Uterus (tissue), 2 donors: ENCODE results near the gene KCTD1.

ENCODE experiments used
- CTCF ChIP-seq, 4 experiments: fragments of 200-600 bp in 2 of 4; fragments of 450-650 bp in 2 of 4; sonication (generic) in 2 of 4; IDR thresholded peaks; one replicate each; pipeline ENCODE4 v1.5.1; 2016 to 2019; ENCODE audit warnings: antibody characterized with exemption in 4 of 4, mild to moderate bottlenecking in 2 of 4, moderate library complexity in 1 of 4
- POLR2A ChIP-seq, 2 donors: fragments of 450-650 bp; IDR thresholded peaks; one replicate each; pipeline ENCODE4 v1.6.1; 2016; ENCODE audit warnings: antibody characterized with exemption in 2 of 2, mild to moderate bottlenecking in 1 of 2, moderate library complexity in 1 of 2

GRCh38 chr18:26438980-26439379 is 109.4 kb downstream of the KCTD1 start:
- TF ChIP-seq CTCF (IDR thresholded peaks at IDR 0.05) (no peak), POLR2A (IDR thresholded peaks at IDR 0.05) (no peak)
